NCI-H774 (cell line): ENCODE results near the gene KLHL11.

Experiments
- DNase-seq: peaks from one replicate; lab custom pipeline; 2025; lab: John Stamatoyannopoulos, UW

The KLHL11 gene

DNA sequence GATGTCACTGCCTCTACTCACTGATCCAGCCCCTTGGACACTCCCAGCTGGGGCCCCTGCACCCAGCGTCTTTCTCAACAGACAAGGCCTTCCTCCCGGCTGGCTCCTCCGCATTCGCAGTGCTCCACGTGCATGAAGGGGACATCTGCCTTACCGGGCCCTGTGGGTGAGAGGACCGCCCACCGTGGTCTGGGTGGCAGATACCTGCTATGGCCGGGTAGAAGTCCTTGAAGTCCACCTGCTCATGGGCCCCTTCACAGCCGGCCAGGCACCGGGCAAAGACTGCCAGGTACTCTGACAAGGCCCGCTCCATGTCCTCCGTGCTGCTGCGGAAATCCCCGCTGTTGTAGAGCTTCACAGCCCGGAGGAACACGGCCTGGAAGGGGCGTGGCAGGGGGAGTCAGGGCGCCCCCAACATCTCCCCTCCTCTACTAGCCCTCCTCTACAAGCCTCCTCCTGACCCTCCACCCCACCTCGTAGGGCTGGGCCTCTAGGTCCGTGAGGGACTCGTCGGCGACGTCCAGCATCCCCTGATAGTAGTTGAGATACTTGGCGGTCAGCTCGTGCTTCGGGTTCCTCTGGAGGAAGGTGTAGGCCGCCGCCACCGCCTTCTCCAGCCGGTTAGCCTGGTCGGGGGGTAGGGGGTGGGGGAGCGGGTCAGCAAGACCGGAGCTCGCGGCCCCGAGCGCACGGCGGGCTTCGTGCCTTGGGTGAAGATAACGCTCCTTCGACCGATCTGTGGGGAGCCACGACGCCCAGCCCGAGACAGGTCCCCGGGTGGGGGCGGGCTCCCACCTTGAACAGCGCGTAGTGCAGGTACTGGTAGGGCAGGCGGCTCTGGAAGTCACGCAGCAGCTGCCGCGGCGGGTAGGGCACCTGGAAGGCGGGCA is 54.3 kb downstream of the KLHL11 start:
- DNase-seq, result no peak

DNA sequence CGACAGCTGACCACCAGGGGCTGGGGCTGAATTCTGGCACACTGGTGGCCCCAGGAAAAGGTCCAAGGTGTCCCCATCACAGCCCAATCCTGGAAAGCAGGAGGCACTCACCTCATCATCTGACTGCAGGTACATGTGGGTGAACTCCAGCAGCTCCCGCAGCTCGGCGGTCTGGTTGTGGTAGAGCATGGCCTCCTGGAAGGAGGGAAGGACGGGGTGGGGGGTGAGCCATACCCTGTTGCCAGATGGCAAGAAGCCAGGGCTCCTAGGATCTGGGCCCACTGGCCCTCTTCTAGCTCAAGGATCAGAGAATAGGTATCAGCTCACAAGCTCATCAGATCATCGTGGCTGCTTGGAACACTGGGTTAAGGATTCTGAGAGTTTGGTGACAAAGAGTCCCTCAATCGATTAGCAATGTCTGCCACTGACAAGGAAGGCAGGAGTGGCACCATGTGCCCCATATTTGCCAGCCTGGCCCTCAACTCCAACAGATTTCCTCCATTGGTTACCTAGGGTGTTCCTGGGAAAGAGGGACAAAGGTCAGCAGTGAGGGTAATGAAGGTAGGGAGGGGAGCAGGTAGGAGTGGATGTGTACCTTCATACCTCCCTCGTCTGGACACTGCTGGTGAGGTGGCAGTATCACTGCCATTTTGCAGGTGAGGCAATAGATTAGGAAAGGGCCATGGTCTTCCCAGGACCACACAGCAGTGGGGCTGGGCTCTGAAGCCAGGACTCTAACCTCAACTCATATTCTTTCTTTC is 58.4 kb downstream of the KLHL11 start:
- DNase-seq, result no peak
